Lower lobe of right lung (tissue), 2 donors: ENCODE data around the gene CDKL2. TPM values are rescaled to one million over a fixed set of nuclear protein-coding genes. Genes with fewer than 3 reads are reported as not detected.

Source experiments
- ATAC-seq, 2 donors: fragments of 200-7000 bp; cut with Tn5 transposase; one replicate each; pipeline ENCODE4 v1.9.1; 2020 to 2022; ENCODE audit warnings: mild to moderate bottlenecking in 2 of 2, moderate library complexity in 2 of 2
- DNase-seq: peaks from one replicate; pipeline ENCODE4 v3.0.0-alpha.2; 2020
- H3K27ac ChIP-seq: fragments of 200-600 bp; one replicate; pipeline ENCODE4 v1.8.0; 2022
- H3K27me3 ChIP-seq: fragments of 200-600 bp; one replicate; pipeline ENCODE4 v1.8.0; 2022; ENCODE audit warnings: low read depth
- H3K36me3 ChIP-seq: fragments of 200-600 bp; one replicate; pipeline ENCODE4 v1.8.0; 2022; ENCODE audit warnings: mild to moderate bottlenecking
- H3K4me1 ChIP-seq: fragments of 200-600 bp; one replicate; pipeline ENCODE4 v1.8.0; 2022
- H3K4me3 ChIP-seq: fragments of 200-600 bp; one replicate; pipeline ENCODE4 v1.8.0; 2022; ENCODE audit warnings: mild to moderate bottlenecking
- H3K9me3 ChIP-seq: fragments of 200-600 bp; one replicate; pipeline ENCODE4 v1.8.0; 2022
- CTCF ChIP-seq: fragments of 200-600 bp; IDR thresholded peaks from one replicate; pipeline ENCODE4 v1.8.0; 2022; ENCODE audit warnings: antibody characterized with exemption, mild to moderate bottlenecking
- intact Hi-C: fragments of 100-400 bp; cut with DNase I; formaldehyde crosslinking; loops from one replicate; pipeline ENCODE4 v1.11.0; 2022
- total RNA-seq: library from RNA; stranded (reverse); fragmentation: NEBNext Ultra II Directional; extraction: Animal tissue kit (Norgen Biotek cat#: 25700); gene quantifications from one replicate; pipeline ENCODE4 v1.2.1, GENCODE V29; 2021
- donor health status: DM: no; HTN: yes; CAD: no; lungs with severe emphysema.

Gene CDKL2
- total RNA-seq, 1 donor from 2014 or later, result 20.9 TPM

DNA sequence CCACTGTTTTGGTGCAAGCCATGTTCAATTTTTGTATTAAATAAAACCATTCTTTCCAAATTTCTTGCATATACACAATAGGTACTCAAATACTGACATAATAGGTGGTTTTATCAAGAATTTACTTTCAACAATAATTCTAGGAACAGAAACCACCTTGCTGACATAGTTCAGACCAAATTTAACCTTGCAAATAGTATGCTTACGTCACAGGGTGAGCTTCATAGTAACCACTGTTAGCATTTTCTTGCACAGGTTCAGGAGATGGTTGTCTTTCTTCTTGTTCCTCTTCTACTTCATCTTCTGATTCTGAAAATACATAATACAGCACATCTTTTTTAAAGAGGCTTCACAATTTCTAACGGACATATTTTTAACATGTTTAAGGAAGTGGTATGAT, 25.2 kb upstream of the CDKL2 start:
- Histone ChIP-seq H3K9me3 (no peaks in the 10 kb centered on the region), H3K36me3 (peaks cover 92% of the 10 kb centered on the region), H3K27me3 (no peaks in the 10 kb centered on the region), H3K4me1 (peaks cover 17% of the 10 kb centered on the region), H3K4me3 (no peak overlapping the region), H3K27ac (no peak overlapping the region)
- no peak for TF ChIP-seq CTCF
- intact Hi-C loops, result no loop called here
- no peak for ATAC-seq
- DNase-seq, result no peak

- TF ChIP-seq CTCF, result no peak
- peaks cover 90% of the 10 kb centered on the region for H3K36me3 ChIP-seq
- ATAC-seq (no peak), DNase-seq (no peak)
- H3K27me3 ChIP-seq, result no peaks in the 10 kb centered on the region
- intact Hi-C loops, result no loop called here
- H3K27ac ChIP-seq, result no peak overlapping the region
- no peaks in the 10 kb centered on the region for H3K9me3 ChIP-seq
- H3K4me3 ChIP-seq, result no peak overlapping the region
- H3K4me1 ChIP-seq, result peaks cover 17% of the 10 kb centered on the region
Observed at GRCh38 chr4:75654905-75655304, 24.6 kb upstream of the CDKL2 start.

- intact Hi-C loops, result no loop called here
- DNase-seq, result no peak
- peaks cover 17% of the 10 kb centered on the region for H3K4me1 ChIP-seq
- H3K4me3 ChIP-seq, result no peak overlapping the region
- no peaks in the 10 kb centered on the region for H3K27me3 ChIP-seq
- H3K27ac ChIP-seq, result no peak overlapping the region
- peaks cover 91% of the 10 kb centered on the region for H3K36me3 ChIP-seq
- TF ChIP-seq CTCF, result peak; percentile 45
- no peaks in the 10 kb centered on the region for H3K9me3 ChIP-seq
- ATAC-seq, result peak in 1 of 2 donors; percentile 72
Observed at GRCh38 chr4:75653845-75654503, 23.6 kb upstream of the CDKL2 start.

DNA sequence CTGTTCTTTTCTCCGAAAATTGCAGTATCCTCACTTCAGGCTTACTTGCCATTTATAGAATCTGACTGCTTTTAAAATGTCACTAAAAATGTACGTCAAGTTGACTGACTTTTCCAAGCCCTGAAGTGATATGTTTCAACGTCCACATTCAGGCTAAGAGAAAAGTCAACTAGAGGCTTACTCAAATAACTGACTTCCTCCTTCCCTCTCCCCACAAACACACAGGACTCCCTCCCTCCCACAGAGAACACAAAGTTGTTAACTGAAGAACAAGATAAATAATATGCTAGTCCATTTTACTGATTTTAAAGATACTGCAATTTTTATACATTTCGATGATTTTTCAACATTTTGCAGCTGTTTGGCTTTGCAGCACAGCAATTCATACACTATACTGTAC, 13.8 kb upstream of the CDKL2 start:
- ATAC-seq, result peak; percentile 55 to 60
- intact Hi-C loops, result no loop called here
- H3K9me3 ChIP-seq, result no peaks in the 10 kb centered on the region
- no peak for DNase-seq
- H3K4me3 ChIP-seq, result no peak overlapping the region
- H3K36me3 ChIP-seq, result peaks cover 59% of the 10 kb centered on the region
- no peak overlapping the region for H3K27ac ChIP-seq
- H3K4me1 ChIP-seq, result peaks cover 14% of the 10 kb centered on the region
- no peak for TF ChIP-seq CTCF
- H3K27me3 ChIP-seq, result no peaks in the 10 kb centered on the region

DNA sequence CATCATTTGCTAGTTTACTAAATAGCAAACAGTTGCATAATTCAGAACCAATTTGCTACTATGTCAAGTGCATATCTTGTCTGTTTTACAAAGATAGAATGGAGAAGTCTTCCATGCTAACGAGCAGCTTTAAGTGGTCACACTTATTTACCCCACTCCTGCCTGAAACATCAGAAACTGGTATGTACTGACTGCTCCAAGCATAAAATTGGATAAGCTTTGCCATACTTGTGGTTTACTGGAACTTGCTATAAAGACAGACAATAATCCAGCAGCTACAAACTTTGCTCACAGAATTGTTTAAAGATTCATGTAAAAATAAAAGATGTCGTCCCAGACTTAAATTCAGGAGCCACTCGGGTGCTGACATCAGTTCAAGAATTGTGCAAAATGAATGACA, 13.3 kb upstream of the CDKL2 start:
- no peak overlapping the region for H3K4me3 ChIP-seq
- no peak for ATAC-seq
- H3K4me1 ChIP-seq, result peaks cover 14% of the 10 kb centered on the region
- TF ChIP-seq CTCF, result no peak
- no peak overlapping the region for H3K27ac ChIP-seq
- DNase-seq, result no peak
- H3K9me3 ChIP-seq, result no peaks in the 10 kb centered on the region
- H3K36me3 ChIP-seq, result peaks cover 55% of the 10 kb centered on the region
- no peaks in the 10 kb centered on the region for H3K27me3 ChIP-seq
- intact Hi-C loops, result no loop called here
